MM.1S (cell line): ENCODE data around the gene IL24.

Experiments used
- DNase-seq: peaks from one replicate; pipeline ENCODE4 v3.0.0-alpha.2; 2015
- H2AFZ ChIP-seq: fragments of 300-600 bp; sonication (generic); 2 replicates; pipeline ENCODE4 v1.6.0; 2016; ENCODE audit warnings: antibody characterized with exemption, low read length
- H3F3A ChIP-seq: fragments of 300-600 bp; sonication (generic); 2 replicates; pipeline ENCODE4 v1.6.1; 2016; ENCODE audit warnings: mild to moderate bottlenecking, antibody characterized with exemption, low read length, moderate library complexity, mixed read lengths; ENCODE audit not compliant: insufficient read depth
- H3K27ac ChIP-seq: fragments of 300-600 bp; sonication (generic); 2 replicates; pipeline ENCODE4 v1.5.1; 2016; ENCODE audit warnings: mild to moderate bottlenecking, low read length
- H3K27me3 ChIP-seq: fragments of 300-600 bp; sonication (generic); replicated peaks from 2 replicates; pipeline ENCODE4 v1.6.0; 2016; ENCODE audit warnings: low read length; ENCODE audit not compliant: insufficient read depth
- H3K36me3 ChIP-seq: fragments of 300-600 bp; sonication (generic); replicated peaks from 2 replicates; pipeline ENCODE4 v1.6.1; 2016; ENCODE audit warnings: mild to moderate bottlenecking, low read length, mixed read lengths; ENCODE audit not compliant: insufficient read depth
- H3K4me1 ChIP-seq: fragments of 300-600 bp; sonication (generic); 2 replicates; pipeline ENCODE4 v1.6.1; 2016; ENCODE audit warnings: low read length, mixed read lengths
- H3K4me2 ChIP-seq: fragments of 300-600 bp; sonication (generic); 2 replicates; pipeline ENCODE4 v1.6.0; 2016; ENCODE audit warnings: low read depth, low read length
- H3K4me3 ChIP-seq: fragments of 300-600 bp; sonication (generic); 2 replicates; pipeline ENCODE4 v1.5.1; 2016; ENCODE audit warnings: low read length, mixed read lengths
- H3K79me2 ChIP-seq: fragments of 300-600 bp; sonication (generic); 2 replicates; pipeline ENCODE4 v1.6.1; 2016; ENCODE audit warnings: mixed run types, low read length, mixed read lengths
- H3K9ac ChIP-seq: fragments of 300-600 bp; sonication (generic); 2 replicates; pipeline ENCODE4 v1.6.1; 2016; ENCODE audit warnings: low read length, mixed read lengths
- H3K9me2 ChIP-seq: fragments of 300-600 bp; sonication (generic); replicated peaks from 2 replicates; pipeline ENCODE4 v1.6.1; 2016; ENCODE audit warnings: mild to moderate bottlenecking, low read length, mixed read lengths; ENCODE audit not compliant: insufficient read depth
- H3K9me3 ChIP-seq: fragments of 300-600 bp; sonication (generic); replicated peaks from 2 replicates; pipeline ENCODE4 v1.6.1; 2016; ENCODE audit warnings: mild to moderate bottlenecking, low read length, mixed read lengths; ENCODE audit not compliant: insufficient read depth
- H4K20me1 ChIP-seq: fragments of 300-600 bp; sonication (generic); 2 replicates; pipeline ENCODE4 v1.6.1; 2016; ENCODE audit warnings: mild to moderate bottlenecking, low read length, moderate library complexity, mixed read lengths; ENCODE audit not compliant: insufficient read depth
- CTCF ChIP-seq: fragments of 300-600 bp; sonication (generic); IDR thresholded peaks from 2 replicates; pipeline ENCODE4 v1.5.1; 2016; ENCODE audit warnings: antibody characterized with exemption, low read length, mixed read lengths
- EZH2 ChIP-seq: fragments of 300-600 bp; sonication (generic); optimal IDR thresholded peaks from 2 replicates; pipeline ENCODE3; 2017; ENCODE audit warnings: low read depth, mild to moderate bottlenecking, antibody characterized with exemption, low read length, mixed read lengths
- EZH2phosphoT487 ChIP-seq: fragments of 300-600 bp; sonication (generic); IDR thresholded peaks from 2 replicates; pipeline ENCODE4 v1.6.1; 2018; ENCODE audit warnings: antibody characterized with exemption, low read length

IL24 gene

GRCh38 chr1:206878456-206878855, 18.8 kb upstream of the IL24 start:
- Histone ChIP-seq H3K36me3 (no peaks in the 10 kb centered on the region), H3K9me3 (no peaks in the 10 kb centered on the region), H3K4me2 (no peak overlapping the region), H3F3A (no peaks in the 10 kb centered on the region), H3K27me3 (no peaks in the 10 kb centered on the region), H3K4me1 (no peaks in the 10 kb centered on the region), H2AFZ (no peak overlapping the region), H3K79me2 (no peaks in the 10 kb centered on the region), H4K20me1 (no peaks in the 10 kb centered on the region), H3K9me2 (no peaks in the 10 kb centered on the region), H3K27ac (no peak overlapping the region), H3K4me3 (no peak overlapping the region), H3K9ac (no peak overlapping the region)
- TF ChIP-seq EZH2phosphoT487 (no peak), CTCF (peak; percentile 45), EZH2 (no peak)
- peak; percentile 35 for DNase-seq

GRCh38 chr1:206880314-206880713, 16.9 kb upstream of the IL24 start:
- no peak for DNase-seq
- no peaks in the 10 kb centered on the region for H3K79me2 ChIP-seq
- H4K20me1 ChIP-seq, result no peaks in the 10 kb centered on the region
- H3K9ac ChIP-seq, result no peak overlapping the region
- H2AFZ ChIP-seq, result no peak overlapping the region
- no peaks in the 10 kb centered on the region for H3F3A ChIP-seq
- H3K27ac ChIP-seq, result no peak overlapping the region
- H3K27me3 ChIP-seq, result no peaks in the 10 kb centered on the region
- no peaks in the 10 kb centered on the region for H3K9me2 ChIP-seq
- no peaks in the 10 kb centered on the region for H3K9me3 ChIP-seq
- no peaks in the 10 kb centered on the region for H3K4me1 ChIP-seq
- H3K4me3 ChIP-seq, result no peak overlapping the region
- H3K4me2 ChIP-seq, result no peak overlapping the region
- no peaks in the 10 kb centered on the region for H3K36me3 ChIP-seq
- TF ChIP-seq CTCF (no peak), EZH2 (no peak), EZH2phosphoT487 (no peak)

GRCh38 chr1:206882555-206882954, 14.7 kb upstream of the IL24 start:
- Histone ChIP-seq H4K20me1 (no peaks in the 10 kb centered on the region), H3K36me3 (no peaks in the 10 kb centered on the region), H2AFZ (no peak overlapping the region), H3K27me3 (peaks cover under 1% of the 10 kb centered on the region; the same call in 1 of the 2 replicates), H3K79me2 (no peaks in the 10 kb centered on the region), H3K9me3 (no peaks in the 10 kb centered on the region), H3K4me3 (no peak overlapping the region), H3K27ac (no peak overlapping the region), H3K4me1 (no peaks in the 10 kb centered on the region), H3F3A (no peaks in the 10 kb centered on the region), H3K9me2 (no peaks in the 10 kb centered on the region), H3K9ac (no peak overlapping the region), H3K4me2 (no peak overlapping the region)
- no peak for DNase-seq
- TF ChIP-seq EZH2phosphoT487 (no peak), CTCF (peak; percentile 33), EZH2 (no peak)
